ELF-1 (cell line): ENCODE results near the gene AVP.

Experiments used
- DNase-seq: peaks from one replicate; pipeline ENCODE4 v3.0.0-alpha.2; 2016; ENCODE audit warnings: low read depth, low spot score

The AVP gene

DNA sequence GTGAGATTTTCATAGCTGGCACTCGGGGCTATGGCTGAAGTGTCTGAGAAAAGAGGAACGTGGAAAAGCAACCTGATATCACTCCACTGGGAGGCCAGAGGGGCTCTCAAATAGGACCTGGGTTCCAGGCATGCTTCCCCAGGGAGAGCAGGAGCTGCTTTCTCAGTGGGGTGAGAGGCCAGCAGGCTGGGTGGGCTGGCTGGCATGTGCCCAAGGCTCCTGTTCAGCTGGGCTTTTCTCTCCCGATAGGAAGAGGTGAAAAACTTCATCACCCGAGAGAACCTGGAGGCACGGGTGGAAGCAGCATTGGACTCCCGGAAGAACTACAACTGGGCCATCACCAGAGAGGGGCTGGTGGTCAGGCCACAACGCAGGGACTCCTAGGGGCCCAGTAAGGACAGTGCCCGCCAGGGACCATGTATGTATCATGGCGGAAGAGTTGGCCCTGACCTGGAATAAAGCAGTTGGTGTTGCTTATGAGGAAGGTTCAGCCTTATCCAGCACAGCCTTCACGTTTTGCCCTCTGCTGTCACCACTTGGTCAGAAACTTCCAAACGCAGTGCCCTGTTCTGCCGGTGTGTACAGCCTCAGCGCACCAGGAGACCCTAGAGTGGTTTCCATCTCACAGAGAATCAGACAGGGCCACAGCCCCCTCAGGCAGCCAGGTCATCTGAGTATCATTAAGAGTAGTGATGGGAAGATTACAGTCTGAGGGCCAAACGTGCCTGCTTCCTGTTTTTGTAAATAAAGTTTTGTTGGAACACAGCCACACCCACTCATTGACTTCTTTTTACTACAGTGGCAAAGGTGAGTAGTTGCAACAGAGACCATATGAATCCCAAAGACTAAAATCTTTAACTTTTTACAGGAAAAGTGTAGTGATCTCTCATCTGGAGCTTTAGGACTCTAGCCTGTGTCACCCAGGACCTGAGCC is 36.8 kb downstream of the AVP start:
- DNase-seq: no peak

DNA sequence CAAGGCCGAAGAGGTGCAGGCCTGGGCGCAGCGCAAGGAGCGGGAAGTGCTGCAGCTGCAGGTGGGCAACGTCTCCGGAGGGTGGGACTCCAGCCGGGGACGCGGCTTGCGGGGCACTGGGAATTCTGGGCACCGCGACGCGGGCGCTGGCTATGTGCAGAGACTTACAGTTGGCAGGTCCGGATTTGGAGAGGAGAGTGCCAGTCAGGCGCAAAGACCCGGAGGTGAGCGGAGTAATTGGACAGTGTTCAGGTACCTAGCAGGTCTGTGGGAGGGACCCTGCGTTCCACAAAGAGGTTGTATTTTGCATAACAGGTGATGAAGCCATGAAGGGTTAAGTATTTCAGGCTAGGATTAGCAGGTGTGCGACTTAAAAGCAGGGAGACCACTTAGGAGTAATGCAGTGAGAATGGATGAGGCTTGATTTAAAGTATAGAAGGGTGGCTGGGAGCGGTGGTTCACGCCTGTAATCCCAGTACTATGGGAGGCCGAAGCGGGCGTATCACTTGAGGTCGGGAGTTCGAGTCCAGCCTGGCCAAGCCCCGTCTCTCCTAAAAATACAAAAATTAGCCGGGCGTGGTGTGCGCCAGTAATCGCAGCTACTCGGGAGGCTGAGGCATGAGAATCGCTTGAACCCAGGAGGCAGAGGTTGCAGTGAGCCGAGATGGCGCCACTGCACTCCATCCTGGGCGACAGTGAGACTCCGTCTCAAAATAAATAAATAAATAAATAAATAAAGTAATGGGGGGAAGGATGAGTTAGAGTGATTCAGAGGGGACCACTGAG is 37.7 kb downstream of the AVP start:
- DNase-seq: peak; percentile 53

DNA sequence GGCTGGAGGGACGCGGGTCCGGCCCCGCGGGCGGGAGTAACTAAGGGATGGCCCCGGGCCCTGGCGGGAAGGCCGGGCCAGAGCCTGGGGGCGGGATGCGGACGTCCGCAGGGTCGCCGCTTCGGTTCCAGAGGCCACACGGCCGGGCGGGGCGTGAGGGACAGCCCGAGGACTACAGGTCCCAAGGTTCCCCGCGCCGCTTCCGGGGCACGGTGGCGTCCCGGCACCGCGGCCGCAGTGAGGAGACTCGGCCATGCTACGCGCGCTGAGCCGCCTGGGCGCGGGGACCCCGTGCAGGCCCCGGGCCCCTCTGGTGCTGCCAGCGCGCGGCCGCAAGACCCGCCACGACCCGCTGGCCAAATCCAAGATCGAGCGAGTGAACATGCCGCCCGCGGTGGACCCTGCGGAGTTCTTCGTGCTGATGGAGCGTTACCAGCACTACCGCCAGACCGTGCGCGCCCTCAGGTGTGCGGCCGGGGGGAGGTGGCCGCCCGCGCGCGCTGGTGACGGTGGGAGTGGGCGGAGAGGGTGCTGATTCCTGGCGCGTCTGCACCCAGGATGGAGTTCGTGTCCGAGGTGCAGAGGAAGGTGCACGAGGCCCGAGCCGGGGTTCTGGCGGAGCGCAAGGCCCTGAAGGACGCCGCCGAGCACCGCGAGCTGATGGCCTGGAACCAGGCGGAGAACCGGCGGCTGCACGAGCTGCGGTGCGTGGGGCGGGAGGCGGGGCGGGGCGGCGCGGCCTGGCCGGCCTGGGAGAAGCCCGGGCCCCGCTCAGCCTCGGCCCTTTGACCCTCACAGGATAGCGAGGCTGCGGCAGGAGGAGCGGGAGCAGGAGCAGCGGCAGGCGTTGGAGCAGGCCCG is 38.5 kb downstream of the AVP start, which contains the start of gene MRPS26:
Gene MRPS26, plus strand, starts transcription at position 237 of the 861 bp plus-strand sequence. Its CDS starts 17 bp downstream, at position 254.
- DNase-seq: peak; percentile 90

DNA sequence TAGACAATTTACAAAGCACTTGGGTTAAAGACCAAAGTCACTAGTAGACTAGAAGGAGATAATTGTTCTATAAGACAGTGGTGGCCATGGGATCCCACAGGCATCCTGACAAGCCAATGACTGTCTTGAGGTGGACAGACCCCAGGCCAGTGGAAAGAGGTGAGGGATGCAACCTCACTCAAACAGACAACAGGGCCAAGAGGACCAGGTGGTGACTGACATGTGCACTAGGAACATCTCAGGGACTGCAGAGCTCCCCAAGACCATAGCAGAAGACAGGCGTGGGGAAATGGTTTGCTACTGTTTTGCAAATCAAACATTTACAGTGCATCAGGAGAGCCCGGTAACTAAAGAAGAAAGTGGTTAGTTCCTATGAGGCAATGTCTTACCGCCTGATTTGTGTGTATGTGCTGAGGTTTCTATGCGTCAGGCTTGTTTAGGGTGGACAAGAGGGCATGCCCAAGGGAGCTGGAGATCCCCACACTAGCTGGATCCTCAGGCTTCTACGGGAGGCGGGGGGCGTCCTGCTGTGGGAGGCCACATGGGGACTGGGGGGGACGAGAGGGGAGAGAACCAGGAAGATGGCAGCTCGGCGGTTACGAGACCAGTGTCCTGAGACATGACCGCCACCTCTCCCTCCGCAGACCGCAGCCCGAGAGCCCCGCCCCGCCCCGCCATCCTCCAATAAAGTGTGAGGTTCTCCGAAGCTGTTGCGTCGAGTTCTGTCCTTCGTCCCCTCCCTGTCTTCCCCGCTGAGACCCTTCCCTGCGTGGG is 39.3 kb downstream of the AVP start:
- DNase-seq: peak; percentile 15

DNA sequence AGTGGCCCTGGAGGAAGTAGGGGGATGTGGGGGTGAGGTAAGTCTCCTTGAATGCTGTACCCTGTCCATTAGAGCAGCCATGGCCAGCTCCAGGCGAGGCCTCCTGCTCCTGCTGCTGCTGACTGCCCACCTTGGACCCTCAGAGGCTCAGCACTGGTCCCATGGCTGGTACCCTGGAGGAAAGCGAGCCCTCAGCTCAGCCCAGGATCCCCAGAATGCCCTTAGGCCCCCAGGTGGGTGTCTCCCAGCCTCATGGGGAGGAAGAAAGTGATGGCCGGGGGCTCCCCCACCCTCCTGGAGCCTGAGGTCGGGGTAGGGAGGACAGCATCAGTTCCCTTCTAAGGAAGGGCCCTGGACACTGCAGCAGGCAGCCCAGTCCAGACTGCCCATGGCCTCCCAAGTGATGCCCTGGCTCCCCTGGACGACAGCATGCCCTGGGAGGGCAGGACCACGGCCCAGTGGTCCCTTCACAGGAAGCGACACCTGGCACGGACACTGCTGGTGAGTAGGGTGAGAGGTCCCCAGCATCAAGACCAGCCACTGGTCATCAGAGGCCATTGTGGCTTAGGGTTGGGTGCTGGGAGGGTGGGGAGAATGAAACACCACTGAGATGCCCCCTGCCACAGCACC is 40.1 kb downstream of the AVP start:
- no peak for DNase-seq

DNA sequence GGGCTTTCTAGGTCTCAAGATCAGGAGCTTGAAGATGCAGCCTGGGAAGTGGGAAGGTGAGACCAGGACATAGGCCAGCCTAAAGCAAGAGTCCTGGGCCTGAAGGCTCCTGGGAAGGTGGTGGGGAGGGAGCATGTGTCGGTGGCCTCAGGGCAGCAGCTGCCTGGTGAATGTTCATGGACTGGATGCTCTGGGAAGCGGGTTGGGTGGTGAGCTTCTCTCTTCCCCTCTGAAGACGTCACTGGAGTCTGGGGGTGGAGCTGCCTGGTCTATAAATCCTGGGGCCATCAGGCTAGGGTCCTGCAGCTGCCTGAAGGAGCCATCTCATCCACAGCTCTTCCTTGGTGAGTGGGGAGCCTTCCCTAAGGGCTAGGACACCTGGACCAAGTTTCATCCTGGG is 41.2 kb downstream of the AVP start, which contains the start of gene GNRH2:
Gene GNRH2, plus strand, starts transcription at position 301 of the 400 bp plus-strand sequence. CDS start 793 bp downstream, outside the sequence.
- DNase-seq: no peak

DNA sequence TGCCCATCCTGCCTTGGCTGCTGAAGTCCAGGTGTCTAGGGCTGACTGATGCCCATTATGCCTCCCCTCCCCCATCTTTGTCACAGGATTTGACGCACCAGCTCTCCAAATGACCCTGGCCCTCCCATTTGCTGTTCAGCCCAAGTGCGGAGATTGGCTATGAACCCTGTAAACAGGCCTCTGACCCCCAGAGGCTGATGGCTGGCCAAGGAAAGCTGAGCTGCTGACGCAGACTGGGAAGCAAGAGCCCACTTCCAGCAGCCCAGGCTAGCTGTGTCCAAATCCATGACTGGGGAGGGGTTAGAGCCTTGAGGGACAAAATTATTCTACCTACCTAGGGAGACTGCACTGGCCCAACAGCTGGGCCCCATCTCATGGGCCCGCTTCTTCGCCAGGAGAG is 41.9 kb downstream of the AVP start:
- no peak for DNase-seq

DNA sequence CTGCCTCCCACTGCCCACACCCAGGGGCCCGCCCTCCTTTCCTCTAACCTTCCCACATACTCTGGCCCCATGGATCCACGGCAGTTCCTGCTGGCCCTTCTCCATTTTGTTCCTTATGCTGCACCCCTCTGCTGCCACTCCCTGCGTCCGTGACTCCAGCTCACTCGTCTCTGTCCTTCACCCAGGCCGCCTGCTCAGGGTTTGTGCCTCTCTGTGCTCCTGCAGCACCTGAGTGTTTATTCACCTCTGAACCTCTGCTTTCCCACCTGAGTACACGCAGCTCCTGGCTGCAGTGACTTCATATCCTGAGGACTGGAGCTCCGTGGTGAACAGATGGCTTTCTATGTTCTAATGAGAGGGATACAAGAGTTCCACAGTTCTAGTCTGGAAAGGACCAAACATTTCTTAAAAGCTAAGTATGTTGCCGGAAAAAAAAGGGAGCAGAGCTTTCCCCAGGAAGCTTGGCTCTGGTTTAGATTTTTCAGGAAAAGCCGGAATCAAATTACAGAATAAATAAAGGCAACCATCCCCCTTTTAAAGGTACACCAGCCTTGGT is 42.6 kb downstream of the AVP start:
- no peak for DNase-seq

DNA sequence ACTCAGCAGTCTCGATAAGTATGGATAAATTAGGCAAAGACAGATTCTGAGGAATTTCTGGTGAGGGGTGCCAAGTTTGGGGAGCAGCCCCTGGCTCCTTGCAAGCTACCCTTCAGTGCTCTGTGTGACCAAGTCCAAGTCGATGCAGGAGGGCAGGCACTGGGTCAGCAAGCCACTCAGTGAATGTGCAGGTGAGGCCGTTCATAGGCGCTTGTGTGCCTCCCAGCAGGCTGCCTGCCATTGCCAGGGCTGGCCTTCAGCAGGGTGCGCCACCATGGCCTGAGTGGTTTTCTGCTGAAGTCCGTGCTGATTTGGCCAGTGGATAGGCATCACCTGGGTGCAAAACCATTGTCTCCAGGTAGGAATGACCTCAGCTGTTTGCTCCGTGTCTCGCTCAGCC is 44.4 kb downstream of the AVP start:
- DNase-seq: no peak

DNA sequence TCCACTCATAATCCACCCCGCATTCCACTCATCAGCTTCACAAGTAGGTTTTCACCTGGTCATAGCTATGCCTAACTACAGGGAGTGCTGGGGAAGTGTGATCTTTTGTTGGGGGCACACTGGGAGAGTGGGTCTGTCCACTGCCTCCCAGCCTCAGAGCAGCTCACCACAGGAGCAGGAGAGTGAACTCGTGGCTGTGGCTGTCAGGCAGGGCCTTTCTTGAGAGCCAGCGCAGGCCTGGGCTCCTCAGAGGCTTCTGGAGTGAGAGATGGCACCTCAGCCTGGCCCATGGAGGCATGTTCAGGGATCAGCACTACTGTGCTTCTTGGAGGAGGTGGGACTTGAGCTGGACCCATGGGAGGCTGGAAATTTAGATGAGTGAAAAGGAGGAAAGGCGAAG is 45.1 kb downstream of the AVP start:
- no peak for DNase-seq

DNA sequence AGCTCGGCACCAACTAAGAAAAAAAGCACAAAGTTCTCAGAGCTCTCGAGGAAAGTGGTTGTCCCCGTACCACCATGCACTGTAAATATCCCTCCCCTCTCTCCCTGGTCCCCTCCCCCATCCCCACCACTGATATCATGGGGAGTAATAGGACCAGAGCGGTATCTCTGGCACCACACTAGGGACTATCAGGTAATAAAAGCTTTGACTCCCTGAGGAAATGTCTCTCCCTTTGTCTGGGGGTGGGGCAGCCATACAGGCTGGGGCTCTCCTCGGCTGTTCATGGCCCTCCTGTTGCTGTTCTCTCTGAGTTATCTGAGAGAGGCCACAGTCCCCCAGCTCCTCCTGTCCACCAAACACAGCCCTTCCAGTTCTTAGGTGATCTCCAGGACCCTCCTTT is 46.1 kb downstream of the AVP start:
- DNase-seq: no peak

DNA sequence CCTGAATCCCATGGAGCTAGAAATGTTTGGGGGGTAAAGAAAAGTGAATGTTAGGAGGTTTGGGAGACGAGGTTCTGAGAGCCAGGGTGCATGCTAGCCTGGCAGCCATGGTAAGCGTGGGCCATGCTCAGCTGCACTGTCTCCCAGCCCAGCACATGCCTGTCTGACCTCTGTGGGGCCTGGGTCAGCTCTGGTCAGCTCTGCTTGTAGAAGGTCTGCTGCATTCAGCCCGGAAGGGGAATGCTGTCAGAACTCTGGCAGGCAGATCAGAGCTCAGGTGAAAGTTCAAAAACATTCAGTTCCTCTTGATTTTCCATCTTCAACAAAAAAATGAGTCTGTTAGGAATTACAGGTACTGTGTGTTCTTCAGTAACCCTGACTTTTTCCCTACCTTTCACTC is 46.9 kb downstream of the AVP start:
- no peak for DNase-seq

DNA sequence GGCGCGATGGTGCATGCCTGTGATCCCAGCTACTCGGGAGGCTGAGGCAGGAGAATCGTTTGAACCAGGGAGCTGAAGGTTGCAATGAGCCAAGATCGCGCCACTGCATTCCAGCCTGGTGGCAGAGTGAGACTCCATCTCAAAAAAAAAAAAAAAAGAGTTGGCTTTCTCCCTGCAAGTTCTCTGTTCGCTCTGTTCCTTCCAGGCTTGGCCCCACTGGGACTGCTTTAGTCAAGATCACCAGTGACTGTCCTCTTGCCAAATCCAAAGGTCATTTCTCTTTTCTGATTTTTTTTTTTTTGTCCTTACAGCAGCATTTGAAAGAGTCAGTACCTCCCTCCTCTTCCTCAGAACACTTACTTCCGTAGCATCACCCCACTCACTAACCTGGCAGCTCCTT is 51.9 kb downstream of the AVP start:
- DNase-seq: no peak
